HepG2 (cell line): ENCODE results near the gene DNASE1. TPM values are rescaled to one million over a fixed set of nuclear protein-coding genes. Genes with fewer than 3 reads are reported as not detected.

ENCODE experiments used
- CEBPG ChIP-seq: IDR thresholded peaks from 2 replicates; pipeline ENCODE4 v1.6.1; 2016
- DR1 ChIP-seq: sonication (generic); formaldehyde crosslinking; IDR thresholded peaks from 2 replicates; pipeline ENCODE4 v1.8.0; 2021; ENCODE audit warnings: mild to moderate bottlenecking, missing genetic modification reagents, inconsistent platforms
- EEA1 ChIP-seq: sonication (generic); formaldehyde crosslinking; IDR thresholded peaks from 2 replicates; pipeline ENCODE4 v1.5.1; 2020; ENCODE audit warnings: mild to moderate bottlenecking, missing genetic modification reagents, borderline replicate concordance
- FOSL1 ChIP-seq: sonication (generic); formaldehyde crosslinking; IDR thresholded peaks from 2 replicates; pipeline ENCODE4 v1.9.0; 2021; ENCODE audit warnings: missing genetic modification reagents, borderline replicate concordance
- FOXK2 ChIP-seq: fragments of 450-650 bp; IDR thresholded peaks from 2 replicates; pipeline ENCODE4 v1.6.1; 2016
- NR2C2 ChIP-seq: sonication (generic); formaldehyde crosslinking; IDR thresholded peaks from 2 replicates; pipeline ENCODE4 v1.4.0; 2020; ENCODE audit warnings: missing genetic modification reagents, mild to moderate bottlenecking, moderate library complexity, borderline replicate concordance
- NR2F1 ChIP-seq, 2 experiments: fragments of 450-650 bp in 1 of 2; formaldehyde crosslinking in 1 of 2; IDR thresholded peaks; 2 replicates each; pipeline versions ENCODE4 v1.5.0 to v1.6.1; 2016 to 2020; ENCODE audit warnings: mild to moderate bottlenecking in 1 of 2, missing compliant biosample characterization in 1 of 2, missing genetic modification reagents in 1 of 2, moderate library complexity in 1 of 2
- PAF1 ChIP-seq: IDR thresholded peaks from 2 replicates; pipeline ENCODE4 v1.6.1; 2016; ENCODE audit warnings: missing genetic modification reagents, missing compliant biosample characterization
- RELA ChIP-seq: sonication (generic); formaldehyde crosslinking; IDR thresholded peaks from 2 replicates; pipeline ENCODE4 v1.4.0; 2020; ENCODE audit warnings: missing genetic modification reagents
- SALL1 ChIP-seq: sonication (generic); formaldehyde crosslinking; IDR thresholded peaks from 2 replicates; pipeline ENCODE4 v1.8.0; 2022; ENCODE audit warnings: mild to moderate bottlenecking, missing genetic modification reagents
- TAF1 ChIP-seq: sonication (generic); formaldehyde crosslinking; IDR thresholded peaks from 2 replicates; pipeline ENCODE4 v1.4.0; 2020; ENCODE audit warnings: missing genetic modification reagents
- U2AF1 ChIP-seq: fragments of 200-400 bp; formaldehyde crosslinking; optimal IDR thresholded peaks from 2 replicates; pipeline ENCODE3; 2017; ENCODE audit warnings: mild to moderate bottlenecking, low read depth, low read length
- ZC3H4 ChIP-seq: sonication (generic); formaldehyde crosslinking; IDR thresholded peaks from 2 replicates; pipeline ENCODE4 v1.4.0; 2020; ENCODE audit warnings: missing genetic modification reagents, borderline replicate concordance
- ZNF124 ChIP-seq: sonication (generic); formaldehyde crosslinking; IDR thresholded peaks from 2 replicates; pipeline ENCODE4 v1.4.0; 2020; ENCODE audit warnings: missing genetic modification reagents
- ZNF350 ChIP-seq: sonication (generic); formaldehyde crosslinking; IDR thresholded peaks from 2 replicates; pipeline ENCODE4 v1.4.0; 2020; ENCODE audit warnings: mild to moderate bottlenecking, low read depth, missing genetic modification reagents, borderline replicate concordance
- ZNF431 ChIP-seq: sonication (generic); formaldehyde crosslinking; IDR thresholded peaks from 2 replicates; pipeline ENCODE4 v1.9.0; 2022; ENCODE audit warnings: missing genetic modification reagents, low read depth, mild to moderate bottlenecking, borderline replicate concordance
- ZNF776 ChIP-seq: sonication (generic); formaldehyde crosslinking; IDR thresholded peaks from 2 replicates; pipeline ENCODE4 v1.4.0; 2020; ENCODE audit warnings: mild to moderate bottlenecking, missing genetic modification reagents
- polyA plus RNA-seq, 8 experiments: library from polyadenylated mRNA; depleted of rRNA in 3 of 8; stranded (reverse) in 7 of 8; unstranded in 1 of 8; fragments of >200 nt; fragmentation: Illumina TruSeq in 4 of 8; extraction: Trizol in 4 of 8; gene quantifications; 2 replicates each; pipeline versions ENCODE4 v1.2.1 to v1.2.3, GENCODE V29; 2011 to 2016; ENCODE audit warnings: low read depth in 4 of 8, missing spikeins in 1 of 8, mixed read lengths in 1 of 8; ENCODE audit not compliant: insufficient read depth in 1 of 8
- total RNA-seq, 5 experiments: library from RNA; depleted of rRNA; stranded (reverse); fragments of >200 nt; fragmentation: Illumina TruSeq; extraction: Trizol; gene quantifications; 2 replicates each; pipeline ENCODE4 v1.2.3, GENCODE V29; 2016; ENCODE audit warnings: low read depth in 1 of 5
- TF ChIP-seq, protein P1 (sequence below): IDR thresholded peaks from 2 replicates; pipeline ENCODE4 v1.6.1; 2016
- TF ChIP-seq, protein P2 (sequence below): sonication (generic); formaldehyde crosslinking; IDR thresholded peaks from 2 replicates; pipeline ENCODE4 v1.9.0; 2021; ENCODE audit warnings: missing genetic modification reagents, mild to moderate bottlenecking, borderline replicate concordance
- TF ChIP-seq, protein P3 (sequence below): sonication (generic); formaldehyde crosslinking; IDR thresholded peaks from 2 replicates; pipeline ENCODE4 v1.4.0; 2020; ENCODE audit warnings: missing genetic modification reagents, borderline replicate concordance
- TF ChIP-seq, protein P4 (sequence below): IDR thresholded peaks from 2 replicates; pipeline ENCODE4 v1.6.1; 2016
- TF ChIP-seq, protein P5 (sequence below): IDR thresholded peaks from 2 replicates; pipeline ENCODE4 v1.6.1; 2016; ENCODE audit warnings: missing genetic modification reagents, missing compliant biosample characterization

The DNASE1 gene
- total and polyA plus RNA-seq, 2 of the 13 experiments (the other 11 are each of a cell fraction or from before 2014, with no cell fraction given) = 7.1 to 11.1 TPM

DNA sequence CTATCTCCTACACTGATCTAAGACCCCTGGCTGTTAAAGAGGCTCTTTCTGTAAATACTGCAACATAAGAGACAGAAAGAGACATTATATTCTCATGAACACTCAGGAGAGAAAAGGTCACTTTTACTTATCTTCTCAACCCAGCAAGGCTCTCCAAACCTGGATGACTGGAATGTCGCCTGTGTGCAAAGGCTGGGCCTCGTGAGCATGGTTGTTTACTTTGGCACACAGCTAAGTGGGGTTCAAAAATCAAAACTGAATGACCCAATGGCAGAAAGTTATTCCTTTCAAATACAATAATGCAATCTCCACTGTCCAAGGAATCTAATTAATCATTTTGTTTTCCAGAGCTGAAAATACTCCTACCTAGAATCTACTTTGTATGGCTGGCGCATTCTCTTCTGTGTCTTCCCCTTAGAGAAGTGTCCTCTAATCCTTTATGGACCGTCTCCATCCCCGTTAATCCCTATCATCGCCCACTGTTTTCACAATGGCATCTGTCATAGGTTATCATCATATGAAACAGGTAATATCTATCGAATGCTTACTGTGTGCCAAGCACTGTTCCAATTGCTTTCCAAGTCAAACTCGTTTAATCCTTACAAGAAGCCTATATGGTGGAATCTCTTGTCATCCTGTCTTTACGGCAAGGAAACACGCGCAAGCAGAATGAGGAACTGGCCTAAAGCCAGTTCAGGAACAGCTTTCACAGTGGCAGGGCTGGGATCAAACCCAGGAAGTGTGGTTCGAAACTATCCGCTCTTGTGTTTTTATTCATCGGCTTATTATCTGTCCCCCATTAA, 44.4 kb upstream of the DNASE1 start (continued):
- TF ChIP-seq DR1 (CRISPR knock-in tag) (no peak), CEBPG (0 out of 2 replicates have a peak, but pooled peaks have one; percentile 30), ZNF124 (CRISPR knock-in tag) (peak; percentile 53; the same call in 1 of the 2 replicates), ZNF350 (CRISPR knock-in tag) (no peak), RELA (CRISPR knock-in tag) (no peak), FOXK2 (no peak), PAF1 (CRISPR knock-in tag) (no peak), NR2F1 (CRISPR knock-in tag; IDR thresholded peaks at IDR 0.05) (no peak), ZC3H4 (no peak), TAF1 (no peak), ZNF776 (CRISPR knock-in tag) (no peak), NR2C2 (no peak), U2AF1 (no peak), SALL1 (peak; percentile 48; the same call in 1 of the 2 replicates), FOSL1 (no peak), EEA1 (CRISPR knock-in tag) (no peak), ZNF431 (CRISPR knock-in tag) (no peak)
- TF ChIP-seq, protein P1, sequence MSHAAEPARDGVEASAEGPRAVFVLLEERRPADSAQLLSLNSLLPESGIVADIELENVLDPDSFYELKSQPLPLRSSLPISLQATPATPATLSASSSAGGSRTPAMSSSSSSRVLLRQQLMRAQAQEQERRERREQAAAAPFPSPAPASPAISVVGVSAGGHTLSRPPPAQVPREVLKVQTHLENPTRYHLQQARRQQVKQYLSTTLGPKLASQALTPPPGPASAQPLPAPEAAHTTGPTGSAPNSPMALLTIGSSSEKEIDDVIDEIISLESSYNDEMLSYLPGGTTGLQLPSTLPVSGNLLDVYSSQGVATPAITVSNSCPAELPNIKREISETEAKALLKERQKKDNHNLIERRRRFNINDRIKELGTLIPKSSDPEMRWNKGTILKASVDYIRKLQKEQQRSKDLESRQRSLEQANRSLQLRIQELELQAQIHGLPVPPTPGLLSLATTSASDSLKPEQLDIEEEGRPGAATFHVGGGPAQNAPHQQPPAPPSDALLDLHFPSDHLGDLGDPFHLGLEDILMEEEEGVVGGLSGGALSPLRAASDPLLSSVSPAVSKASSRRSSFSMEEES (CRISPR knock-in tag) = peak; percentile 87
- TF ChIP-seq, protein P2, sequence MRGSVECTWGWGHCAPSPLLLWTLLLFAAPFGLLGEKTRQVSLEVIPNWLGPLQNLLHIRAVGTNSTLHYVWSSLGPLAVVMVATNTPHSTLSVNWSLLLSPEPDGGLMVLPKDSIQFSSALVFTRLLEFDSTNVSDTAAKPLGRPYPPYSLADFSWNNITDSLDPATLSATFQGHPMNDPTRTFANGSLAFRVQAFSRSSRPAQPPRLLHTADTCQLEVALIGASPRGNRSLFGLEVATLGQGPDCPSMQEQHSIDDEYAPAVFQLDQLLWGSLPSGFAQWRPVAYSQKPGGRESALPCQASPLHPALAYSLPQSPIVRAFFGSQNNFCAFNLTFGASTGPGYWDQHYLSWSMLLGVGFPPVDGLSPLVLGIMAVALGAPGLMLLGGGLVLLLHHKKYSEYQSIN (CRISPR knock-in tag) = no peak
- TF ChIP-seq, protein P3, sequence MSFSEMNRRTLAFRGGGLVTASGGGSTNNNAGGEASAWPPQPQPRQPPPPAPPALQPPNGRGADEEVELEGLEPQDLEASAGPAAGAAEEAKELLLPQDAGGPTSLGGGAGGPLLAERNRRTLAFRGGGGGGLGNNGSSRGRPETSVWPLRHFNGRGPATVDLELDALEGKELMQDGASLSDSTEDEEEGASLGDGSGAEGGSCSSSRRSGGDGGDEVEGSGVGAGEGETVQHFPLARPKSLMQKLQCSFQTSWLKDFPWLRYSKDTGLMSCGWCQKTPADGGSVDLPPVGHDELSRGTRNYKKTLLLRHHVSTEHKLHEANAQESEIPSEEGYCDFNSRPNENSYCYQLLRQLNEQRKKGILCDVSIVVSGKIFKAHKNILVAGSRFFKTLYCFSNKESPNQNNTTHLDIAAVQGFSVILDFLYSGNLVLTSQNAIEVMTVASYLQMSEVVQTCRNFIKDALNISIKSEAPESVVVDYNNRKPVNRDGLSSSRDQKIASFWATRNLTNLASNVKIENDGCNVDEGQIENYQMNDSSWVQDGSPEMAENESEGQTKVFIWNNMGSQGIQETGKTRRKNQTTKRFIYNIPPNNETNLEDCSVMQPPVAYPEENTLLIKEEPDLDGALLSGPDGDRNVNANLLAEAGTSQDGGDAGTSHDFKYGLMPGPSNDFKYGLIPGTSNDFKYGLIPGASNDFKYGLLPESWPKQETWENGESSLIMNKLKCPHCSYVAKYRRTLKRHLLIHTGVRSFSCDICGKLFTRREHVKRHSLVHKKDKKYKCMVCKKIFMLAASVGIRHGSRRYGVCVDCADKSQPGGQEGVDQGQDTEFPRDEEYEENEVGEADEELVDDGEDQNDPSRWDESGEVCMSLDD = peak; percentile 88; the same call in 1 of the 2 replicates
- TF ChIP-seq, protein P4, sequence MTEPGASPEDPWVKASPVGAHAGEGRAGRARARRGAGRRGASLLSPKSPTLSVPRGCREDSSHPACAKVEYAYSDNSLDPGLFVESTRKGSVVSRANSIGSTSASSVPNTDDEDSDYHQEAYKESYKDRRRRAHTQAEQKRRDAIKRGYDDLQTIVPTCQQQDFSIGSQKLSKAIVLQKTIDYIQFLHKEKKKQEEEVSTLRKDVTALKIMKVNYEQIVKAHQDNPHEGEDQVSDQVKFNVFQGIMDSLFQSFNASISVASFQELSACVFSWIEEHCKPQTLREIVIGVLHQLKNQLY = peak; percentile 29; the same call in 1 of the 2 replicates
- TF ChIP-seq, protein P5, sequence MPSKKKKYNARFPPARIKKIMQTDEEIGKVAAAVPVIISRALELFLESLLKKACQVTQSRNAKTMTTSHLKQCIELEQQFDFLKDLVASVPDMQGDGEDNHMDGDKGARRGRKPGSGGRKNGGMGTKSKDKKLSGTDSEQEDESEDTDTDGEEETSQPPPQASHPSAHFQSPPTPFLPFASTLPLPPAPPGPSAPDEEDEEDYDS = no peak
